ENCODE measurements around the gene MARCKSL1.
"Not testable (repeated sequence)": the region's sequence is repeated elsewhere in the genome, so short reads cannot be mapped to it uniquely, and the experiment has no call there.

MARCKSL1 gene

DNA sequence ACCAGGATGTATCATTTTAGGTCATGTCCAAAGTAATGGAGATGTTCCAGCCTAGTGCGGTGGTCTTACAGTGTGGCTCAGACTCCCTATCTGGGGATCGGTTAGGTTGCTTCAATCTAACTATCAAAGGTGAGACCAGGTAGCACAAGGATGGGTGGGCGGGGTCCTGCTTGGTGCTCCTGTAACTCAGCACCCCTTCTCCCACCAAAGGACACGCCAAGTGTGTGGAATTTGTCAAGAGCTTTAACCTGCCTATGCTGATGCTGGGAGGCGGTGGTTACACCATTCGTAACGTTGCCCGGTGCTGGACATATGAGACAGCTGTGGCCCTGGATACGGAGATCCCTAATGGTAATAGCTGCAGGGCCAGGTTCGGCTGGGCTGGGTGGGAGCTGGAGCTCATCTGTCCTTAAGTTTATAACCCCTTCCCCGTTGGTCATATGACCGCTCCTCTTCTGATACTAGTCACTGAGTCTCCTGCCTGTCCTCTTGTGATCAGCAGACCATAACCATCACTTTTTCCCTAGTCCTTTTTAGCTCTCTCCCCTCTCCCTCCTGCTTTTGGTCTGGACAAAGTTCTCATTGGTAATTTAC is 5.4 kb downstream of the MARCKSL1 start:
- Mint-ChIP-seq H3K4me3 (no peak overlapping the region), H3K27ac (no peak overlapping the region), H3K27me3 (no peaks in the 10 kb centered on the region), H3K9me3 (no peaks in the 10 kb centered on the region), H3K4me1 (ENCODE audit: low read depth) (peaks cover 19% of the 10 kb centered on the region), H3K36me3 (ENCODE audit: low read depth) (peaks cover 65% of the 10 kb centered on the region)

DNA sequence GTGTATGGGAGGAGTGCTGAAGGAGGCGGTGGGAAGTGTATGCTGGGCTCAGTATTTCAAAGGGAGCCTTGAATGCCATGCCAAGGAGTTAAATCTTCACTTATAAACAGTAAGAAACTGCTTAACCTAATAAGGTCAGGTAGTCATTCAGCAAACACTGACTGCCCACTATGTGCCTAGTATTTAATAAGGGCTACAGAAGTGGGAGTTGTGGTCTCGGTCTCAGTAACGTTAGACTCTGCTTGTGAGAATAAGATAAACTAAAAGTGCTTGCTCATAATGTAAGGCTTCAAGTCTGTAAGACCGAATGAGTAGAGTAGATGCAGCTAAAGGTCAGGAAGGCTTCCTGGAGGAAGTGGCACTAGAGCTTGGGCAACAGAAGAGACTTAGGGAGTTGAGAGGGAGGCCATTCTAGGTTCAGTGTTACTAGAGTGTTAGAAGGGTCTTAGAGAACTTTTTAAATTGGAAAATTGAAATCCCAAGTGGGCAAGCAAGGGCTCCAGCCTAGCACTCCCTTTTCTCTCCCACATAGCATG is 6.0 kb downstream of the MARCKSL1 start:
- no peaks in the 10 kb centered on the region for H3K9me3 Mint-ChIP-seq

GRCh38 chr1:32327204-32327603 is 8.8 kb downstream of the MARCKSL1 start:
- Mint-ChIP-seq H3K27ac (no peak overlapping the region), H3K27me3 (no peaks in the 10 kb centered on the region), H3K4me3 (no peak overlapping the region), H3K4me1 (ENCODE audit: low read depth) (peaks cover 21% of the 10 kb centered on the region), H3K9me3 (no peaks in the 10 kb centered on the region), H3K36me3 (ENCODE audit: low read depth) (peaks cover 70% of the 10 kb centered on the region)

More for the DNA sequence above, 6.0 kb downstream of the MARCKSL1 start:
- no peak overlapping the region for H3K4me3 Mint-ChIP-seq
- H3K27me3 Mint-ChIP-seq = no peaks in the 10 kb centered on the region
- peak overlapping the region; percentile 34 for H3K27ac Mint-ChIP-seq
- H3K4me1 Mint-ChIP-seq (ENCODE audit: low read depth) = peaks cover 18% of the 10 kb centered on the region
- H3K36me3 Mint-ChIP-seq (ENCODE audit: low read depth) = peaks cover 71% of the 10 kb centered on the region

- Mint-ChIP-seq H3K27ac (peak overlapping the region; percentile 74), H3K27me3 (no peaks in the 10 kb centered on the region), H3K36me3 (ENCODE audit: low read depth) (peaks cover 48% of the 10 kb centered on the region), H3K9me3 (no peaks in the 10 kb centered on the region), H3K4me3 (no peak overlapping the region), H3K4me1 (ENCODE audit: low read depth) (peaks cover 41% of the 10 kb centered on the region)
These were observed 14.2 kb downstream of the MARCKSL1 start for GRCh38 chr1:32321712-32322291.

GRCh38 chr1:32318127-32318869 is 17.7 kb downstream of the MARCKSL1 start:
- no peaks in the 10 kb centered on the region for H3K9me3 Mint-ChIP-seq
- H3K4me1 Mint-ChIP-seq (ENCODE audit: low read depth) = peaks cover 47% of the 10 kb centered on the region
- H3K4me3 Mint-ChIP-seq = no peak overlapping the region
- H3K27ac Mint-ChIP-seq = no peak overlapping the region
- H3K36me3 Mint-ChIP-seq (ENCODE audit: low read depth) = peaks cover 48% of the 10 kb centered on the region
- no peaks in the 10 kb centered on the region for H3K27me3 Mint-ChIP-seq

DNA sequence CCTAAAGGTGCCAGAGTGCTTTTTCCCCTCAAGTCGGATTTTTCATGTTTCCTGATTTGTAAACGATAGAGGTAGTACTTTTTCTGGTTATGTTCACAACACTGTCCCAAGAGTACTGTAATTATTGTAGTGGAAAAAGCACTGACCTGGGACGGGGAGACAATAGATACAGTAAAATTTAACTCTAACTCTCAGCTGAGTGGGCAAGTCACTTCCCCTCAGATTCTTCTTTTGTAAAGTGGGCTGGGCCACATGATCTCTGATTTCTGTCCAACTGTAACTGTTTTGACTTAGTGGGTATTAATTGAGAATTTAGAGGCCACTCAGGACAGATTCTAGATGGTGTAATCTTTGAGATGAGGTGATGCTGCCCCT is 19.1 kb downstream of the MARCKSL1 start:
- Mint-ChIP-seq H3K27me3 (no peaks in the 10 kb centered on the region), H3K4me1 (ENCODE audit: low read depth) (peaks cover 39% of the 10 kb centered on the region), H3K36me3 (ENCODE audit: low read depth) (peaks cover 40% of the 10 kb centered on the region), H3K27ac (peak overlapping the region; percentile 65), H3K4me3 (no peak overlapping the region), H3K9me3 (no peaks in the 10 kb centered on the region)

GRCh38 chr1:32311709-32312393 is 24.2 kb downstream of the MARCKSL1 start:
- no peaks in the 10 kb centered on the region for H3K9me3 Mint-ChIP-seq
- no peaks in the 10 kb centered on the region for H3K27me3 Mint-ChIP-seq
- H3K36me3 Mint-ChIP-seq (ENCODE audit: low read depth) = peaks cover 38% of the 10 kb centered on the region
- no peak overlapping the region for H3K4me3 Mint-ChIP-seq
- peaks cover 68% of the 10 kb centered on the region for H3K4me1 Mint-ChIP-seq (ENCODE audit: low read depth)
- H3K27ac Mint-ChIP-seq = peak overlapping the region; percentile 75

GRCh38 chr1:32309960-32310359 is 26.1 kb downstream of the MARCKSL1 start:
- no peak overlapping the region for H3K27ac Mint-ChIP-seq
- peaks cover 42% of the 10 kb centered on the region for H3K36me3 Mint-ChIP-seq (ENCODE audit: low read depth)
- H3K9me3 Mint-ChIP-seq = peaks cover 5% of the 10 kb centered on the region
- no peaks in the 10 kb centered on the region for H3K27me3 Mint-ChIP-seq
- no peak overlapping the region for H3K4me3 Mint-ChIP-seq
- H3K4me1 Mint-ChIP-seq (ENCODE audit: low read depth) = peaks cover 66% of the 10 kb centered on the region

DNA sequence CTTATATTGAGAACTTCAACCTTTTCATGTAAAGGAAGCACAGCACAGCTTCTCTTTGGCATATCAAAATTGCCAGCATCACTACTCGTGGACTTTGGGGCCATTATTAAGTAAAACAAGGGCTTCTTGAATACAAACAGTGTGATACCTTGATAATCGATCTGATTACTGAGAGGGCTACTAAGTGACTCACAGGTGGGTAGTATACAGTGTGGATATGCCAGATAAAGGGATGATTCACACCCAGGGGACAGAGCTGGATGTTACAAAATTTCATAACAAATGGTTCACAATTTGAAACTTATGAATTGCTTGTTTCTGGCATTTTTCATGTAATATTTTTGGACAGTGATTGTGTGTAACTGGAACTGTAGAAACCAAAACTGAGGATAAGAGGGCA is 28.7 kb downstream of the MARCKSL1 start:
- H3K36me3 Mint-ChIP-seq (ENCODE audit: low read depth) = peaks cover 56% of the 10 kb centered on the region
- H3K27ac Mint-ChIP-seq = peak overlapping the region; percentile 34
- peaks cover 5% of the 10 kb centered on the region for H3K9me3 Mint-ChIP-seq
- H3K27me3 Mint-ChIP-seq = no peaks in the 10 kb centered on the region
- H3K4me3 Mint-ChIP-seq = no peak overlapping the region
- H3K4me1 Mint-ChIP-seq (ENCODE audit: low read depth) = peaks cover 66% of the 10 kb centered on the region

- H3K4me1 Mint-ChIP-seq (ENCODE audit: low read depth) = peaks cover 63% of the 10 kb centered on the region
- H3K4me3 Mint-ChIP-seq = no peak overlapping the region
- peaks cover 68% of the 10 kb centered on the region for H3K36me3 Mint-ChIP-seq (ENCODE audit: low read depth)
- no peaks in the 10 kb centered on the region for H3K27me3 Mint-ChIP-seq
- no peak overlapping the region for H3K27ac Mint-ChIP-seq
- H3K9me3 Mint-ChIP-seq = peaks cover 5% of the 10 kb centered on the region
These were observed 30.7 kb downstream of the MARCKSL1 start for GRCh38 chr1:32305310-32305709.

DNA sequence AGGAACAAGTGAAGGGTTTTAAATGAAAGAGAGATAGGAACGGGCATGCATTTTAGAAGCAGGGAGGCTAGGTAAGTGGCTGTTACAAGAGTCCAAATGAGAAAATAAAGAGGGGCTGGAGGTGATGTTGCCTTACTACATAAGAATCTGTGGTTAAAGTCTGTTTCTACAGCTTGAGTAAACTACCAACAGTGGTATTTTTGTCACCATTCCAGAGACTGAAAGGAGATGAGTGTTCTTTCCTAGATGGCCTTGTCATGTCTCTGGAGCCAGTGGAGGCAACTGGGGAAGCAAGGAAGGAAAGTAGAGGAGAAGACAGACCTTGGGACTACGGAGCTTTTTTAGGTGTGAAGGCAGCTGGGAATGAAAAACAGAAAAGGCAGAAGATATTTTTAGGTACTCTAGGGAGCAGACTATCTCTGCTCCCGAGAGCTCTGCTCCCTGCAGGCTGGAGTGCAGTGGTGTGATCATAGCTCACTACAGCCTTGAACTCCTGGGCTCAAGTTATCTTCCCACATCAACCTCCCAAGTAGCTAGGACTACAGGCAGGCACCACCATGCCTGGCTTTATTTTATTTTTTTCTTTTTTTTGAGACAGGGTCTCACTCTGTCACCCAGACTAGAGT is 31.9 kb downstream of the MARCKSL1 start:
- no peaks in the 10 kb centered on the region for H3K27me3 Mint-ChIP-seq
- H3K36me3 Mint-ChIP-seq (ENCODE audit: low read depth) = peaks cover 60% of the 10 kb centered on the region
- H3K9me3 Mint-ChIP-seq = peaks cover 5% of the 10 kb centered on the region
- H3K4me3 Mint-ChIP-seq = no peak overlapping the region
- H3K4me1 Mint-ChIP-seq (ENCODE audit: low read depth) = peaks cover 54% of the 10 kb centered on the region
- H3K27ac Mint-ChIP-seq = peak overlapping the region; percentile 9

- Mint-ChIP-seq H3K4me1 (ENCODE audit: low read depth) (peaks cover 50% of the 10 kb centered on the region), H3K36me3 (ENCODE audit: low read depth) (peaks cover 60% of the 10 kb centered on the region), H3K27ac (no peak overlapping the region), H3K27me3 (no peaks in the 10 kb centered on the region), H3K4me3 (no peak overlapping the region), H3K9me3 (peaks cover 5% of the 10 kb centered on the region)
These were observed 32.7 kb downstream of the MARCKSL1 start for GRCh38 chr1:32303358-32303757.

DNA sequence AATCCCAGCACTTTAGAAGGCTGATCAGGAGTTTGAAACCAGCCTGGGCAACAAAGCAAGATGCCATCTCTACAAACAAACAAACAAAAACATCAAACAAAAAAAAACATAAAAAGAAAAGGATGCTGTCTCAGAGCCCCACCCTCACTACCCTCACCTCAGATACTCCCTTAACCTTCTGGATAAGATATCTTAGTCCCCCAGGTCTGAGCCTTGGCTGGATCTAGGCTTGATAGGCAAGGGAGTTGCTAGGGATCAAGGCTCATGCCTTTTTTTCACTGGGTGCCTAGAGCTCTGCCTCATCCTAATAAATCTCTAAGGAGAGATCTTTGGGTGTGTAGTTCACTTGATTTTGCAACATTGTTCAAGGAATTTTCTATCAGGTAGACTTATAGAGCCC is 36.7 kb downstream of the MARCKSL1 start:
- peaks cover 50% of the 10 kb centered on the region for H3K36me3 Mint-ChIP-seq (ENCODE audit: low read depth)
- H3K9me3 Mint-ChIP-seq = no peaks in the 10 kb centered on the region
- H3K4me3 Mint-ChIP-seq = no peak overlapping the region
- no peaks in the 10 kb centered on the region for H3K27me3 Mint-ChIP-seq
- H3K4me1 Mint-ChIP-seq (ENCODE audit: low read depth) = peaks cover 59% of the 10 kb centered on the region
- no peak overlapping the region for H3K27ac Mint-ChIP-seq

GRCh38 chr1:32298211-32298610 is 37.8 kb downstream of the MARCKSL1 start:
- Mint-ChIP-seq H3K4me1 (ENCODE audit: low read depth) (peaks cover 62% of the 10 kb centered on the region), H3K36me3 (ENCODE audit: low read depth) (peaks cover 39% of the 10 kb centered on the region)
- not testable (repeated sequence) for H3K27me3 Mint-ChIP-seq

More at GRCh38 chr1:32298211-32298610, 37.8 kb downstream of the MARCKSL1 start:
- H3K27ac Mint-ChIP-seq, H3K4me3 Mint-ChIP-seq, H3K9me3 Mint-ChIP-seq: not testable (repeated sequence)
